ENCODE results near the gene POLD4.
A peak's percentile ranks its signal among the peaks of the same experiment; 100 is the strongest.

DNA sequence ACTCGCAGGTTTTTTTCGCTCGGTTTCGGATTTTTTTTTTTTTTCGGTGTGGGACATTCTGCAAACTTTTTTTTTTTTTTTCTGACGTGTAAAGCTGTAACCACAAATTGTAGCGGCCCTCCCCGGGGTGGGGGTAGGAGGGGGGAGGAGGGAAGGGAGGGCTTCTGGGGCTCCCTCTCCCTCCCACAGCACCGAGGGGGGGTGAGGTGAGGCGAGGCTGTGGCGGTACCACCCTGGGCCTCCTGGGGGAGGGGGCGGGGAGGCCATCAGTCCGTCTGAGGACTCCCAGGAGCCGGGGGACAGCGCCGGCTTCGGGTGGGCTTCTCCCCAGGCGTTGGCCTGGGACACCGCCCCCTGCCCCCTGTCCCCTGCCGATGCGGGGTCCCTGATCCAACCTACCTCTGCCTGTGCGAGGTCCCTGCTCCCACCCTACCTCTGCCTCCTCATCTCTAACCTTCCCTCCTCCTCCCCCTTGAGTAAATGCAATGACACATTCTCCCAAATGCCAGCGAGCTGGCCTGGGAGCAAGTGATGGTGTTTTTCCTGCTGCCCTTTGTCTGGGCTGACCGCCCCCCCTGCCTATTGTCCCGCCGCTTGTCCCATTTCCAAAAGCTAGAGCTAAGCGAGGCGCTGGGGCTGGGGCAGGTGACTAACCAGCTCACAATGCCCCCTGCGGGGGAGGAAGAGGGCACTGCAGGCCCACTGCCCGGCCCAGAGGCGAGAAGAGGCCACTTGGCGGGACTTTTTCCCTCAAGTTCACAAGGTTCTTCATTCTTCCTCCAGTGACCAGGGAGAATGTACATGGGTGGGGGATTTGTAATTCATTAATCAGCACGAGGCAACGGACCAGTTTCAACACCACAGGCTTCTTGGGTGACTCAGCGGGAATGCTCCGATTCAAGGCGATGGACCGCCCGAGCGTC is 20.6 kb upstream of the POLD4 start:
- TF ChIP-seq, protein P1, sequence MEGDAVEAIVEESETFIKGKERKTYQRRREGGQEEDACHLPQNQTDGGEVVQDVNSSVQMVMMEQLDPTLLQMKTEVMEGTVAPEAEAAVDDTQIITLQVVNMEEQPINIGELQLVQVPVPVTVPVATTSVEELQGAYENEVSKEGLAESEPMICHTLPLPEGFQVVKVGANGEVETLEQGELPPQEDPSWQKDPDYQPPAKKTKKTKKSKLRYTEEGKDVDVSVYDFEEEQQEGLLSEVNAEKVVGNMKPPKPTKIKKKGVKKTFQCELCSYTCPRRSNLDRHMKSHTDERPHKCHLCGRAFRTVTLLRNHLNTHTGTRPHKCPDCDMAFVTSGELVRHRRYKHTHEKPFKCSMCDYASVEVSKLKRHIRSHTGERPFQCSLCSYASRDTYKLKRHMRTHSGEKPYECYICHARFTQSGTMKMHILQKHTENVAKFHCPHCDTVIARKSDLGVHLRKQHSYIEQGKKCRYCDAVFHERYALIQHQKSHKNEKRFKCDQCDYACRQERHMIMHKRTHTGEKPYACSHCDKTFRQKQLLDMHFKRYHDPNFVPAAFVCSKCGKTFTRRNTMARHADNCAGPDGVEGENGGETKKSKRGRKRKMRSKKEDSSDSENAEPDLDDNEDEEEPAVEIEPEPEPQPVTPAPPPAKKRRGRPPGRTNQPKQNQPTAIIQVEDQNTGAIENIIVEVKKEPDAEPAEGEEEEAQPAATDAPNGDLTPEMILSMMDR (IDR thresholded peaks at IDR 0.05; ENCODE audit: insufficient read depth, low read length): peak; percentile 1
- no peak for TF ChIP-seq POLR2AphosphoS5 (IDR thresholded peaks at IDR 0.05; ENCODE audit: low read depth)

All from HL-60 (cell line).